B cell (primary cell): ENCODE measurements around the gene KCNMB2.

Source experiments
- EZH2 ChIP-seq: IDR thresholded peaks from 2 replicates; pipeline ENCODE4 v1.6.1; 2012; ENCODE audit warnings: borderline replicate concordance, low read depth, mild to moderate bottlenecking, moderate library complexity, low read length; ENCODE audit not compliant: insufficient read depth, poor library complexity, severe bottlenecking
- TF ChIP-seq, protein P1 (sequence below): fragments of 200-600 bp; IDR thresholded peaks from one replicate; pipeline ENCODE4 v1.8.0; 2022; ENCODE audit warnings: antibody characterized with exemption, mild to moderate bottlenecking

DNA sequence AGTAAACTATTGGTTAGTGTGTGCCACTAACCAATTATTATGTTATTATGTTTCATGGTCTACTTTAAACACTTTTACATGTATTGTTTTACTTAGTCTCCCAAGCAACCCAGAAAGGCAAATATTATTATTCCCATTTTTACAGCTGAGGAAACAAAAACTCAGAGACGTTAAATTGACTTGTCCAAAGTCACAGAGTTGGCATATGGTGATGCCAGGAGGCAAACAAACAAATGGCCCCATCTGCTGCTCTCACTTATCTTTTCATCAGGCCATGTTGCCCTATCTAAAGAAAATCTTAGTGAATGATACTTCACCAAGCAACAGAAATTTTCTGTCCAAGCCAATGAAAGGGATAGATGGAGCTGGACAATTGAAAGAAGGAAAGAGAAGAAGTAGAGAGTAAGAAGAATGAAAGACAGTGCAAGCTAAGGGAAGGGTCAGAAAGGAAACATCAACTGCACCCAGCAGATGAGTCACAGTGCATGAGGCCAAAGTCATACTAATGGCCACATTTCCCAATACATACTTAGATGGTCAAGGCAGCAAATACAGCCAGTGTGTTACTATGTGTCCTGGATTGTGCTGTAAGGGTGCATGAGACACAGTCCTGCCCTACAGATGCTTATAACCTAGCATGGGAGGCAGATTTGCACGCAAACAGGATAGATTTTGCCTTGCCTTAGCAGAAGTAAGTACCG lies 266.9 kb downstream of the KCNMB2 start:
- TF ChIP-seq, protein P1, sequence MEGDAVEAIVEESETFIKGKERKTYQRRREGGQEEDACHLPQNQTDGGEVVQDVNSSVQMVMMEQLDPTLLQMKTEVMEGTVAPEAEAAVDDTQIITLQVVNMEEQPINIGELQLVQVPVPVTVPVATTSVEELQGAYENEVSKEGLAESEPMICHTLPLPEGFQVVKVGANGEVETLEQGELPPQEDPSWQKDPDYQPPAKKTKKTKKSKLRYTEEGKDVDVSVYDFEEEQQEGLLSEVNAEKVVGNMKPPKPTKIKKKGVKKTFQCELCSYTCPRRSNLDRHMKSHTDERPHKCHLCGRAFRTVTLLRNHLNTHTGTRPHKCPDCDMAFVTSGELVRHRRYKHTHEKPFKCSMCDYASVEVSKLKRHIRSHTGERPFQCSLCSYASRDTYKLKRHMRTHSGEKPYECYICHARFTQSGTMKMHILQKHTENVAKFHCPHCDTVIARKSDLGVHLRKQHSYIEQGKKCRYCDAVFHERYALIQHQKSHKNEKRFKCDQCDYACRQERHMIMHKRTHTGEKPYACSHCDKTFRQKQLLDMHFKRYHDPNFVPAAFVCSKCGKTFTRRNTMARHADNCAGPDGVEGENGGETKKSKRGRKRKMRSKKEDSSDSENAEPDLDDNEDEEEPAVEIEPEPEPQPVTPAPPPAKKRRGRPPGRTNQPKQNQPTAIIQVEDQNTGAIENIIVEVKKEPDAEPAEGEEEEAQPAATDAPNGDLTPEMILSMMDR, result no peak
- no peak for TF ChIP-seq EZH2
